ENCODE measurements around the gene SOD2. TPM values are rescaled to one million over a fixed set of nuclear protein-coding genes. Genes with fewer than 3 reads are reported as not detected.
"Not testable (repeated sequence)": the region's sequence is repeated elsewhere in the genome, so short reads cannot be mapped to it uniquely, and the experiment has no call there.

SOD2 gene
- total and polyA plus RNA-seq, 8 donors, result 97.7 to 792 (median 186) TPM

DNA sequence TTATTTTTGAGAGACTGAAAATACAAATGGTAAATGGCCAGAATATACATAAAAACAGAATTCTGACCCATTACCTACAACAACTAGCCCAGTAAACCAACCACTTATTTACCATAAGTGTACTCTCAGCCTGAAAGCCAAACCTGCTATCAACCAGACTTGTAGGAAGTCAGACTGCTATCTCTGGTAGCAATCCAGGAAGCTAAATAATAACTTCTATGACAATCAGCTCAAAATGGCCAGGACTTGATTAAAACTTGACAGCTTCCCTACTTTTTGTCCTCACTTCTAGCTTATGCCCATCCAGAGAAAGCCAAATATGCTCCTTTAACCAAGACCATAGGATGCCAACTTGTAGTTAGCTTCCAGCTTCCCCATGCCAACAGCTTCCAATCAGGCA lies 29.6 kb upstream of the SOD2 start:
- intact Hi-C loops (cut with DNase I), result loop anchor here in 1 of 3 donors (10.0 kb wide), 1 partner anchor 122 kb away; no protein-coding TSS in a partner anchor
- FAIRE-seq, result no peak
- no peaks in the 10 kb centered on the region for H3K9me3 ChIP-seq

DNA sequence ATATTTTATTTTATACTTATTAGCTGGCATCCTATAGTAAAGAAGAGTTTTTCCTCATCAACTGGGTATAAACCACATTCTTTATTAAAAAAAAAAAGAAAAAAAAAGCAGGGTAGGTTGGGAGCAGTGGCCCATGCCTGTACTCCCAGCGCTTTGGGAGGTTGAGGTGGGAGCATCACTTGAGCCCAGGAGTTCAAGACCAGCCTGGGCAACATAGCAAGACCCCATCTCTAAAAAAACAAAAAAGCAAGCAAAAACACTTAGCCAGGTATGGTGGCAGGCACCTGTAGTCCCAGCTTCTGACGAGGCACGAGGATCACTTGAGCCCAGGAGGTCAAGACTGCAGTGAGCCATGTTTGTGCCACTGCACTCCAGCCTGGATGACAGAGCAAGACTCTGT lies 28.9 kb upstream of the SOD2 start:
- H3K27me3 ChIP-seq, H3K9me3 ChIP-seq, H3K36me3 ChIP-seq, H3K4me3 ChIP-seq, ATAC-seq, FAIRE-seq, DNase-seq, H3K27ac ChIP-seq: not testable (repeated sequence)
- intact Hi-C loops (cut with DNase I), result loop anchor here in 1 of 3 donors (10.0 kb wide), 1 partner anchor 123 kb away; no protein-coding TSS in a partner anchor
- H3K4me1 ChIP-seq, result peaks cover 8 to 26% (median 13%) of the 10 kb centered on the region in 3 donors
- 96 to 98% methylated on average over 3 of the region's 3 CpGs for WGBS, 2 donors

More for the DNA sequence above, 29.6 kb upstream of the SOD2 start:
- TF ChIP-seq, protein P1, sequence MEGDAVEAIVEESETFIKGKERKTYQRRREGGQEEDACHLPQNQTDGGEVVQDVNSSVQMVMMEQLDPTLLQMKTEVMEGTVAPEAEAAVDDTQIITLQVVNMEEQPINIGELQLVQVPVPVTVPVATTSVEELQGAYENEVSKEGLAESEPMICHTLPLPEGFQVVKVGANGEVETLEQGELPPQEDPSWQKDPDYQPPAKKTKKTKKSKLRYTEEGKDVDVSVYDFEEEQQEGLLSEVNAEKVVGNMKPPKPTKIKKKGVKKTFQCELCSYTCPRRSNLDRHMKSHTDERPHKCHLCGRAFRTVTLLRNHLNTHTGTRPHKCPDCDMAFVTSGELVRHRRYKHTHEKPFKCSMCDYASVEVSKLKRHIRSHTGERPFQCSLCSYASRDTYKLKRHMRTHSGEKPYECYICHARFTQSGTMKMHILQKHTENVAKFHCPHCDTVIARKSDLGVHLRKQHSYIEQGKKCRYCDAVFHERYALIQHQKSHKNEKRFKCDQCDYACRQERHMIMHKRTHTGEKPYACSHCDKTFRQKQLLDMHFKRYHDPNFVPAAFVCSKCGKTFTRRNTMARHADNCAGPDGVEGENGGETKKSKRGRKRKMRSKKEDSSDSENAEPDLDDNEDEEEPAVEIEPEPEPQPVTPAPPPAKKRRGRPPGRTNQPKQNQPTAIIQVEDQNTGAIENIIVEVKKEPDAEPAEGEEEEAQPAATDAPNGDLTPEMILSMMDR (IDR thresholded peaks at IDR 0.05), result no peak
- H3K27ac ChIP-seq, result no peak overlapping the region
- H3K4me1 ChIP-seq, result peaks cover 8 to 22% (median 12%) of the 10 kb centered on the region in 3 donors
- H3K4me3 ChIP-seq, result no peak overlapping the region
- H3K36me3 ChIP-seq, result no peaks in the 10 kb centered on the region
- DNase-seq, result no peak
- no peaks in the 10 kb centered on the region for H3K27me3 ChIP-seq
- ATAC-seq, result no peak

DNA sequence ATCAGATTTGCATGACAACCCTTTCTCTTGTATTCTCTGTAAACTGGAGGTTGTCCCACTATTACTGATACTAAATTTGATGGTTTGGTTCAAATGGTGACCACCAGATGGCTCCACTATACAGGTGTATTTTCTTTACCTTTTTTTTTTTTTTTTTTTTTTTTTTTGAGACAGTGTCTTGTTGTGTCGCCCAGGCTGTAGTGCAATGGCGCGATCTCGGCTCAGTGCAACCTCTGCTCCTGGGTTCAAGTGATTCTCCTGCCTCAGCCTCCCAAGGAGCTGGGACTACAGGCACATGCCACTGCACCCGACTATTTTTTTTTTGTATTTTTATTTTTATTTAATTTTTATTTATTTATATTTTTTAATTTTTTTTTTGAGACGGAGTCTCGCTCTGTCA lies 27.7 kb upstream of the SOD2 start:
- TF ChIP-seq, protein P1 (IDR thresholded peaks at IDR 0.05), result peak; percentile 14 to 35 (median 18)
- ATAC-seq, result peak; percentile 18 to 65 (median 36)
- FAIRE-seq, result no peak
- H3K9me3 ChIP-seq, result no peaks in the 10 kb centered on the region
- WGBS, 2 donors, result 40 to 45% methylated on average over 7 of the region's 7 CpGs
- H3K27me3 ChIP-seq, result no peaks in the 10 kb centered on the region
- peak in 2 of 6 donors; percentile 30 to 48 for DNase-seq
- H3K27ac ChIP-seq, result no peak overlapping the region
- no peaks in the 10 kb centered on the region for H3K36me3 ChIP-seq
- H3K4me3 ChIP-seq, result no peak overlapping the region
- H3K4me1 ChIP-seq, result peaks cover 8 to 26% (median 18%) of the 10 kb centered on the region in 3 donors
- intact Hi-C loops (cut with DNase I), result loop anchor here in 1 of 3 donors (10.0 kb wide), 1 partner anchor 124 kb away; no protein-coding TSS in a partner anchor

DNA sequence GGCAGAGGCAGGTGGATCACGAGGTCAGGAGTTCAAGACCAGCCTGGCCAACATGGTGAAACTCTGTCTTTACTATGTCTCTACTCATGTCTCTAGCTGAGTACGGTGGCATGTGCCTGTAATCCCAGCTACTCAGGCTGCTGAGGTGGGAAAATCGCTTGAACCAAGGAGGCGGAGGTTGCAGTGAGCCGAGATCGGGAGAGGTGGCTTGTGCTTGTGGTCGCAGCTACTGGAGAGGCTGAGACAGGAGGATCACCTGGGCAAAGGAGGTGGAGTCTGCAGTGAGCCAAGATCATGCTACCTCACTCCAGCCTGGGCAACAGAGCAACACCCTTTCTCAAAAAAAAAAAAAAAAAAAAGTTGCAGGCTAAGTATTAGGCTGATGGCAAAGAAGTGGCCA lies 26.2 kb upstream of the SOD2 start:
- Histone ChIP-seq H3K4me3 (no peak overlapping the region), H3K27ac (peak overlapping the region in 1 of 4 donors; percentile 90), H3K36me3 (no peaks in the 10 kb centered on the region), H3K27me3 (no peaks in the 10 kb centered on the region), H3K4me1 (peaks cover 2 to 33% (median 22%) of the 10 kb centered on the region in 3 donors), H3K9me3 (no peaks in the 10 kb centered on the region)
- TF ChIP-seq, protein P1 (IDR thresholded peaks at IDR 0.05), result no peak
- no peak for DNase-seq
- no peak for ATAC-seq
- intact Hi-C loops (cut with DNase I), result no loop called here
- no peak for FAIRE-seq
- WGBS, 2 donors, result 96% methylated on average over 7 of the region's 7 CpGs

DNA sequence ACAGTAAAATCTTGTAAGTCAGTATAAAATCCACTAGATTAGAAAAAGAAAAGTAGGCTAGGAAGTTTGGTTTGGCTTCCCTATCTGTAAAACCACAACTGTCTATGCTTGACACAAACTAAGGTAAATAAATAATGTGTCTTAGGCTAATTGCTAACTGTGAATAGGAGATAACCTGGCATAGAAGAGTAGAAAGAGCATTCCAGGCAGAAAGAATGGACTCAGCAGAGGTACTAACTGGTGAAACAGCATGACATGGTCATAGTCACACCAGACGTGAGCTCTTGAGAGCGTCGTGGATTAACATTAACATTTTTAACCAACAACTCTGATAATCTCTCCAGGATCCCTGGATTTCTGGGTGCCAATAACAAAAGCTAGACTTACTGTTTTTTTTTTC lies 25.6 kb upstream of the SOD2 start:
- 48 to 60% methylated on average over 3 of the region's 3 CpGs for WGBS, 2 donors
- Histone ChIP-seq H3K4me3 (no peak overlapping the region), H3K27ac (peak overlapping the region in 2 of 4 donors; percentile 90 to 92), H3K9me3 (no peaks in the 10 kb centered on the region), H3K27me3 (no peaks in the 10 kb centered on the region), H3K4me1 (peaks cover 5 to 40% (median 22%) of the 10 kb centered on the region in 3 donors), H3K36me3 (no peaks in the 10 kb centered on the region)
- DNase-seq (no peak), ATAC-seq (no peak), FAIRE-seq (no peak)
- TF ChIP-seq, protein P1 (IDR thresholded peaks at IDR 0.05), result no peak
- intact Hi-C loops (cut with DNase I), result no loop called here
